ENCODE data around the gene ARMC5.

GRCh38 chr16:31460582-31461002 lies 1.3 kb downstream of the ARMC5 start:
- TF ChIP-seq RB1 (IDR thresholded peaks at IDR 0.05; ENCODE audit: low read depth) (no peak), CREB1 (IDR thresholded peaks at IDR 0.05) (no peak), CREB1 (CRISPR knock-in tag; IDR thresholded peaks at IDR 0.05) (no peak)
- TF ChIP-seq, protein P1, sequence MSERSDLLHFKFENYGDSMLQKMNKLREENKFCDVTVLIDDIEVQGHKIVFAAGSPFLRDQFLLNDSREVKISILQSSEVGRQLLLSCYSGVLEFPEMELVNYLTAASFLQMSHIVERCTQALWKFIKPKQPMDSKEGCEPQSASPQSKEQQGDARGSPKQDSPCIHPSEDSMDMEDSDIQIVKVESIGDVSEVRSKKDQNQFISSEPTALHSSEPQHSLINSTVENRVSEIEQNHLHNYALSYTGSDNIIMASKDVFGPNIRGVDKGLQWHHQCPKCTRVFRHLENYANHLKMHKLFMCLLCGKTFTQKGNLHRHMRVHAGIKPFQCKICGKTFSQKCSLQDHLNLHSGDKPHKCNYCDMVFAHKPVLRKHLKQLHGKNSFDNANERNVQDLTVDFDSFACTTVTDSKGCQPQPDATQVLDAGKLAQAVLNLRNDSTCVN (CRISPR knock-in tag; IDR thresholded peaks at IDR 0.05), result no peak
